SK-N-SH (cell line): ENCODE data around the gene SUPT4H1. TPM values are rescaled to one million over a fixed set of nuclear protein-coding genes. Genes with fewer than 3 reads are reported as not detected.

Experiments used
- CTCF ChIA-PET: fragments of 300-600, 350-600 bp; formaldehyde crosslinking; extraction: SDS; loops from one replicate; lab custom pipeline; 2021; lab: Yijun Ruan, JAX
- POLR2A ChIA-PET: fragments of 350-600 bp; sonication (Branson Sonifier 250); formaldehyde crosslinking; extraction: SDS; loops from one replicate; lab custom pipeline; 2020; ENCODE audit warnings: antibody characterized with exemption, inconsistent platforms; lab: Yijun Ruan, JAX
- DNase-seq: peaks from one replicate; pipeline ENCODE4 v3.0.0; 2012
- H2AFZ ChIP-seq: fragments of 200-600 bp; sonication (generic); 2 replicates; pipeline ENCODE4 v1.8.1; 2016; ENCODE audit warnings: antibody characterized with exemption, mild to moderate bottlenecking, low read depth
- H3F3A ChIP-seq: fragments of 200-600 bp; sonication (generic); replicated peaks from 2 replicates; pipeline ENCODE3; 2016; ENCODE audit warnings: antibody characterized with exemption, mild to moderate bottlenecking; ENCODE audit not compliant: insufficient read depth
- H3K27ac ChIP-seq, 2 experiments: fragments of 200-500 bp in 1 of 2; fragments of 200-600 bp in 1 of 2; sonication (Bioruptor generic) in 1 of 2; sonication (generic), shearing (Covaris generic) in 1 of 2; 2 replicates each; pipeline versions ENCODE4 v1.5.1 to v1.6.1; 2014 to 2016; ENCODE audit warnings: low read depth in 2 of 2, inconsistent platforms in 1 of 2, low read length in 1 of 2, mild to moderate bottlenecking in 1 of 2, mixed read lengths in 1 of 2
- H3K27me3 ChIP-seq: fragments of 200-600 bp; sonication (generic), shearing (Covaris generic); 2 replicates; pipeline ENCODE4 v1.6.1; 2016; ENCODE audit warnings: mixed run types; ENCODE audit not compliant: insufficient read depth
- H3K36me3 ChIP-seq, 2 experiments: fragments of 200-500 bp in 1 of 2; fragments of 200-600 bp in 1 of 2; sonication (Bioruptor generic) in 1 of 2; sonication (generic) in 1 of 2; replicated peaks in 1 of 2; 2 replicates each; pipeline versions ENCODE3 to v1.5.1; 2014 to 2016; ENCODE audit warnings: low read length in 1 of 2, mild to moderate bottlenecking in 1 of 2; ENCODE audit not compliant: insufficient read depth in 2 of 2, control insufficient read depth in 1 of 2
- H3K4me1 ChIP-seq, 2 experiments: fragments of 200-500 bp in 1 of 2; fragments of 200-600 bp in 1 of 2; sonication (Bioruptor generic) in 1 of 2; sonication (generic), shearing (Covaris generic) in 1 of 2; 2 replicates each; pipeline versions ENCODE4 v1.5.1 to v1.6.1; 2014 to 2016; ENCODE audit warnings: low read depth in 1 of 2, low read length in 1 of 2, mixed run types in 1 of 2; ENCODE audit not compliant: insufficient read depth in 2 of 2, control insufficient read depth in 1 of 2
- H3K4me2 ChIP-seq: fragments of 200-600 bp; sonication (generic), shearing (Covaris generic); 2 replicates; pipeline ENCODE4 v1.6.1; 2017; ENCODE audit warnings: mixed run types
- H3K4me3 ChIP-seq, 2 experiments: fragments of 200-500 bp in 1 of 2; fragments of 200-600 bp in 1 of 2; sonication (Bioruptor generic) in 1 of 2; sonication (generic), shearing (Covaris generic) in 1 of 2; 2 replicates each; pipeline versions ENCODE4 v1.5.1 to v1.8.1; 2014 to 2016; ENCODE audit warnings: low read depth in 2 of 2, inconsistent platforms in 1 of 2, low read length in 1 of 2, mild to moderate bottlenecking in 1 of 2, mixed read lengths in 1 of 2, moderate library complexity in 1 of 2
- H3K79me2 ChIP-seq: fragments of 200-600 bp; sonication (generic); 2 replicates; pipeline ENCODE4 v1.8.1; 2017; ENCODE audit warnings: mild to moderate bottlenecking; ENCODE audit not compliant: insufficient read depth
- H3K9ac ChIP-seq: fragments of 200-600 bp; sonication (generic); 2 replicates; pipeline ENCODE4 v1.6.1; 2017; ENCODE audit warnings: mixed run types
- H3K9me2 ChIP-seq: fragments of 200-600 bp; sonication (generic); 2 replicates; pipeline ENCODE4 v1.6.1; 2017; ENCODE audit warnings: mixed run types
- H3K9me3 ChIP-seq: fragments of 200-600 bp; sonication (generic); 2 replicates; pipeline ENCODE4 v1.6.1; 2017; ENCODE audit warnings: mixed run types, mild to moderate bottlenecking, moderate library complexity
- H4K20me1 ChIP-seq: fragments of 200-600 bp; sonication (generic); 2 replicates; pipeline ENCODE4 v1.6.1; 2017; ENCODE audit warnings: mild to moderate bottlenecking, mixed run types; ENCODE audit not compliant: insufficient read depth
- CTCF ChIP-seq: fragments of 200-600 bp; sonication (generic); IDR thresholded peaks from 2 replicates; pipeline ENCODE4 v1.6.1; 2017; ENCODE audit warnings: antibody characterized with exemption, mild to moderate bottlenecking, moderate library complexity
- GATA2 ChIP-seq: sonication (generic); formaldehyde crosslinking; IDR thresholded peaks from 2 replicates; pipeline ENCODE4 v1.5.0; 2020; ENCODE audit warnings: mild to moderate bottlenecking, missing genetic modification reagents
- JUND ChIP-seq: IDR thresholded peaks from 2 replicates; pipeline ENCODE4 v1.4.0; 2012
- MEF2A ChIP-seq: IDR thresholded peaks from 2 replicates; pipeline ENCODE4 v1.4.0; 2012; ENCODE audit warnings: low read depth, borderline replicate concordance
- NFIC ChIP-seq: IDR thresholded peaks from 2 replicates; pipeline ENCODE4 v1.4.0; 2012; ENCODE audit warnings: borderline replicate concordance
- RAD21 ChIP-seq: IDR thresholded peaks from 2 replicates; pipeline ENCODE4 v1.6.1; 2012; ENCODE audit warnings: mild to moderate bottlenecking, low read length
- RFX5 ChIP-seq: IDR thresholded peaks from 2 replicates; pipeline ENCODE4 v1.6.1; 2012; ENCODE audit warnings: mild to moderate bottlenecking, improper control_type of control experiment, low read length
- RXRA ChIP-seq: IDR thresholded peaks from 2 replicates; pipeline ENCODE4 v1.4.0; 2012; ENCODE audit warnings: low read depth, mild to moderate bottlenecking, borderline replicate concordance
- TCF12 ChIP-seq: IDR thresholded peaks from 2 replicates; pipeline ENCODE4 v1.4.0; 2012
- WGBS: methylation state at CpG from one replicate; pipeline ENCODE4 v1.1.6; 2017; ENCODE audit warnings: low lambda C conversion rate; 5-methylcytosine and 5-hydroxymethylcytosine counted together
- polyA plus RNA-seq, 3 experiments: library from polyadenylated mRNA; depleted of rRNA; stranded (reverse); fragments of >200 nt; gene quantifications; 2 replicates each; pipeline ENCODE4 v1.2.3, GENCODE V29; 2012

SUPT4H1 gene
- polyA plus RNA-seq, 1 of the 3 experiments (the other 2 are of a cell fraction) = 165 TPM

GRCh38 chr17:58335779-58336455 lies 16.1 kb downstream of the SUPT4H1 start:
- no peak overlapping the region for H3K4me2 ChIP-seq
- no peaks in the 10 kb centered on the region for H3K9me2 ChIP-seq
- TF ChIP-seq MEF2A = no peak
- peak; percentile 72 for TF ChIP-seq GATA2 (CRISPR knock-in tag)
- ChIA-PET CTCF (interaction anchor here (2.7 to 4.2 kb wide), 2 partner anchors 18 to 19 kb away, joined by 14 read pairs; no protein-coding TSS in a partner anchor), POLR2A (interaction anchor here (0.9 to 4.1 kb wide), 3 partner anchors 8 to 16 kb away, joined by 4 to 21 read pairs (median 4); partner anchors contain the start of genes SUPT4H1 and TSPOAP1)
- H2AFZ ChIP-seq = no peak overlapping the region
- H3K9ac ChIP-seq = no peak overlapping the region
- H3F3A ChIP-seq = no peaks in the 10 kb centered on the region
- no peaks in the 10 kb centered on the region for H3K79me2 ChIP-seq
- H4K20me1 ChIP-seq = no peaks in the 10 kb centered on the region
- H3K36me3 ChIP-seq = no peaks in the 10 kb centered on the region
- peaks cover 0 to 34% of the 10 kb centered on the region in 2 experiments; a peak in 1 of 4 replicates for H3K4me1 ChIP-seq
- H3K4me3 ChIP-seq = no peak overlapping the region
- H3K27ac ChIP-seq = peak overlapping the region in 1 of 2 experiments; percentile 40; a peak in 1 of 4 replicates
- no peaks in the 10 kb centered on the region for H3K9me3 ChIP-seq
- WGBS = 74% methylated on average over 3 of the region's 4 CpGs
- H3K27me3 ChIP-seq = no peaks in the 10 kb centered on the region
- peak; percentile 78 for DNase-seq

GRCh38 chr17:58335061-58335731 lies 16.8 kb downstream of the SUPT4H1 start:
- Histone ChIP-seq H2AFZ (no peak overlapping the region), H3K9ac (no peak overlapping the region), H3K4me2 (no peak overlapping the region), H3K9me2 (no peaks in the 10 kb centered on the region), H3K9me3 (no peaks in the 10 kb centered on the region), H3K4me1 (peaks cover 0 to 34% of the 10 kb centered on the region in 2 experiments; a peak in 1 of 4 replicates), H4K20me1 (no peaks in the 10 kb centered on the region)
- no peak for DNase-seq
- CTCF ChIA-PET = interaction anchor here (4.2 kb wide), 1 partner anchor 18 kb away, joined by 14 read pairs; no protein-coding TSS in a partner anchor
- TF ChIP-seq JUND = no peak
- TF ChIP-seq RFX5 = no peak
- no peak for TF ChIP-seq RAD21
- TF ChIP-seq, all 33 proteins: peak for 0
- Histone ChIP-seq H3K27ac (peak overlapping the region in 1 of 2 experiments; percentile 40; a peak in 1 of 4 replicates), H3K36me3 (no peaks in the 10 kb centered on the region), H3K4me3 (no peak overlapping the region), H3K79me2 (no peaks in the 10 kb centered on the region), H3F3A (no peaks in the 10 kb centered on the region), H3K27me3 (no peaks in the 10 kb centered on the region)
- POLR2A ChIA-PET = interaction anchor here (0.9 to 4.1 kb wide), 2 partner anchors 10 to 16 kb away, joined by 4 to 21 read pairs; partner anchors contain the start of gene SUPT4H1
- 80% methylated on average over 10 of the region's 10 CpGs for WGBS

GRCh38 chr17:58334661-58335060 lies 17.3 kb downstream of the SUPT4H1 start:
- Histone ChIP-seq H4K20me1 (no peaks in the 10 kb centered on the region), H3K27me3 (no peaks in the 10 kb centered on the region), H2AFZ (no peak overlapping the region), H3K9me2 (no peaks in the 10 kb centered on the region), H3F3A (no peaks in the 10 kb centered on the region), H3K79me2 (no peaks in the 10 kb centered on the region), H3K27ac (no peak overlapping the region), H3K4me2 (no peak overlapping the region), H3K36me3 (no peaks in the 10 kb centered on the region), H3K9ac (no peak overlapping the region), H3K9me3 (no peaks in the 10 kb centered on the region), H3K4me1 (peaks cover 0 to 34% of the 10 kb centered on the region in 2 experiments; a peak in 1 of 4 replicates), H3K4me3 (no peak overlapping the region)
- POLR2A ChIA-PET = interaction anchor here (4.1 kb wide), 1 partner anchor 17 kb away, joined by 21 read pairs; the partner anchor contains the start of gene SUPT4H1
- no peak for TF ChIP-seq TCF12
- TF ChIP-seq RXRA = no peak
- TF ChIP-seq NFIC = no peak
- TF ChIP-seq CTCF = no peak
- no peak for TF ChIP-seq MEF2A
- CTCF ChIA-PET = interaction anchor here (4.2 kb wide), 1 partner anchor 17 kb away, joined by 14 read pairs; no protein-coding TSS in a partner anchor
- WGBS = 80% methylated on average over 9 of the region's 9 CpGs
- peak; percentile 27 for DNase-seq
